ENCODE data around the gene ANAPC13.

The ANAPC13 gene

GRCh38 chr3:134485718-134486576 is at the start of gene ANAPC13, which contains the start of gene CEP63:
Gene ANAPC13, minus strand, starts transcription at chr3:134485985. Its CDS starts 3,081 bp downstream, at chr3:134482904.
Gene CEP63, plus strand, starts transcription at chr3:134486057. Its CDS starts 9,264 bp downstream, at chr3:134495321.
- DNase-seq: peak; percentile 83 to 98 (median 90)
- intact Hi-C loops (cut with DNase I): no loop called here

- intact Hi-C loops (cut with DNase I): no loop called here
Measured at GRCh38 chr3:134535186-134535970, 49.6 kb upstream of the ANAPC13 start.

GRCh38 chr3:134533493-134533892 is 47.7 kb upstream of the ANAPC13 start:
- intact Hi-C loops (cut with DNase I): no loop called here
- no peak for DNase-seq

More at GRCh38 chr3:134535186-134535970, 49.6 kb upstream of the ANAPC13 start:
- no peak for DNase-seq

GRCh38 chr3:134527538-134528186 is 41.9 kb upstream of the ANAPC13 start:
- intact Hi-C loops (cut with DNase I): no loop called here
- peak in 1 of 10 donors; percentile 77 for DNase-seq

- intact Hi-C loops (cut with DNase I): no loop called here
- peak in 1 of 10 donors; percentile 69 for DNase-seq
Measured at GRCh38 chr3:134527037-134527436, 41.3 kb upstream of the ANAPC13 start.

- no peak for DNase-seq
- intact Hi-C loops (cut with DNase I): no loop called here
Measured at GRCh38 chr3:134526319-134526718, 40.5 kb upstream of the ANAPC13 start.

GRCh38 chr3:134525293-134525692 is 39.5 kb upstream of the ANAPC13 start:
- DNase-seq: no peak
- intact Hi-C loops (cut with DNase I): no loop called here

- DNase-seq: no peak
- intact Hi-C loops (cut with DNase I): no loop called here
Measured at GRCh38 chr3:134522541-134522940, 36.8 kb upstream of the ANAPC13 start.

- no peak for DNase-seq
- intact Hi-C loops (cut with DNase I): no loop called here
Measured at GRCh38 chr3:134517791-134518190, 32.0 kb upstream of the ANAPC13 start.

- intact Hi-C loops (cut with DNase I): no loop called here
- no peak for DNase-seq
Measured at GRCh38 chr3:134516905-134517304, 31.1 kb upstream of the ANAPC13 start.

GRCh38 chr3:134511500-134511899 is 25.7 kb upstream of the ANAPC13 start:
- DNase-seq: no peak
- intact Hi-C loops (cut with DNase I): no loop called here

- DNase-seq: peak in 1 of 10 donors; percentile 52
- intact Hi-C loops (cut with DNase I): no loop called here
Measured at GRCh38 chr3:134505485-134505884, 19.7 kb upstream of the ANAPC13 start.

- DNase-seq: no peak
- intact Hi-C loops (cut with DNase I): no loop called here
Measured at GRCh38 chr3:134504132-134504531, 18.3 kb upstream of the ANAPC13 start.

- no peak for DNase-seq
- intact Hi-C loops (cut with DNase I): no loop called here
Measured at GRCh38 chr3:134503266-134503665, 17.5 kb upstream of the ANAPC13 start.

- intact Hi-C loops (cut with DNase I): no loop called here
Measured at GRCh38 chr3:134496471-134497071, 10.8 kb upstream of the ANAPC13 start.

GRCh38 chr3:134495980-134496379 is 10.2 kb upstream of the ANAPC13 start:
- intact Hi-C loops (cut with DNase I): no loop called here
- DNase-seq: no peak

More at GRCh38 chr3:134496471-134497071, 10.8 kb upstream of the ANAPC13 start:
- DNase-seq: no peak

GRCh38 chr3:134494495-134494894 is 8.7 kb upstream of the ANAPC13 start:
- intact Hi-C loops (cut with DNase I): no loop called here
- no peak for DNase-seq

GRCh38 chr3:134487406-134487805 is 1.6 kb upstream of the ANAPC13 start:
- no peak for DNase-seq
- intact Hi-C loops (cut with DNase I): no loop called here

- intact Hi-C loops (cut with DNase I): no loop called here
- DNase-seq: peak in 1 of 10 donors; percentile 66
Measured at GRCh38 chr3:134486577-134487041, 824 bp upstream of the ANAPC13 start.

- intact Hi-C loops (cut with DNase I): no loop called here
- DNase-seq: no peak
Measured at GRCh38 chr3:134485075-134485717, 589 bp downstream of the ANAPC13 start.
